ENCODE results near the gene FOXO6.

Gene FOXO6

GRCh38 chr1:41382480-41383090 is 21.4 kb downstream of the FOXO6 start:
- Histone ChIP-seq H3K9ac (no peak overlapping the region), H3K4me2 (ENCODE audit: low read length) (peak overlapping the region; percentile 63), H3K9me3 (ENCODE audit: control insufficient read depth, low read length) (no peaks in the 10 kb centered on the region), H2AFZ (no peak overlapping the region), H3K4me3 (ENCODE audit: low read depth, low read length) (peak overlapping the region; percentile 60), H3K27ac (peak overlapping the region; percentile 32), H3K36me3 (ENCODE audit: control insufficient read depth, insufficient read depth, low read length) (no peaks in the 10 kb centered on the region), H3K79me2 (no peaks in the 10 kb centered on the region), H3K4me1 (peaks cover 21% of the 10 kb centered on the region), H3K27me3 (ENCODE audit: control insufficient read depth, insufficient read depth, low read length) (no peaks in the 10 kb centered on the region)
- TF ChIP-seq, protein P1, sequence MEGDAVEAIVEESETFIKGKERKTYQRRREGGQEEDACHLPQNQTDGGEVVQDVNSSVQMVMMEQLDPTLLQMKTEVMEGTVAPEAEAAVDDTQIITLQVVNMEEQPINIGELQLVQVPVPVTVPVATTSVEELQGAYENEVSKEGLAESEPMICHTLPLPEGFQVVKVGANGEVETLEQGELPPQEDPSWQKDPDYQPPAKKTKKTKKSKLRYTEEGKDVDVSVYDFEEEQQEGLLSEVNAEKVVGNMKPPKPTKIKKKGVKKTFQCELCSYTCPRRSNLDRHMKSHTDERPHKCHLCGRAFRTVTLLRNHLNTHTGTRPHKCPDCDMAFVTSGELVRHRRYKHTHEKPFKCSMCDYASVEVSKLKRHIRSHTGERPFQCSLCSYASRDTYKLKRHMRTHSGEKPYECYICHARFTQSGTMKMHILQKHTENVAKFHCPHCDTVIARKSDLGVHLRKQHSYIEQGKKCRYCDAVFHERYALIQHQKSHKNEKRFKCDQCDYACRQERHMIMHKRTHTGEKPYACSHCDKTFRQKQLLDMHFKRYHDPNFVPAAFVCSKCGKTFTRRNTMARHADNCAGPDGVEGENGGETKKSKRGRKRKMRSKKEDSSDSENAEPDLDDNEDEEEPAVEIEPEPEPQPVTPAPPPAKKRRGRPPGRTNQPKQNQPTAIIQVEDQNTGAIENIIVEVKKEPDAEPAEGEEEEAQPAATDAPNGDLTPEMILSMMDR (IDR thresholded peaks at IDR 0.05) = no peak

GRCh38 chr1:41383094-41383852 is 22.0 kb downstream of the FOXO6 start:
- Histone ChIP-seq H3K27me3 (ENCODE audit: control insufficient read depth, insufficient read depth, low read length) (no peaks in the 10 kb centered on the region), H3K4me2 (ENCODE audit: low read length) (peak overlapping the region; percentile 63), H3K79me2 (no peaks in the 10 kb centered on the region), H3K27ac (no peak overlapping the region), H3K4me1 (peaks cover 21% of the 10 kb centered on the region), H3K4me3 (ENCODE audit: low read depth, low read length) (peak overlapping the region; percentile 60), H3K9ac (no peak overlapping the region), H3K36me3 (ENCODE audit: control insufficient read depth, insufficient read depth, low read length) (no peaks in the 10 kb centered on the region), H2AFZ (no peak overlapping the region), H3K9me3 (ENCODE audit: control insufficient read depth, low read length) (no peaks in the 10 kb centered on the region)
- TF ChIP-seq, protein P1 (IDR thresholded peaks at IDR 0.05) = no peak

GRCh38 chr1:41384579-41384978 is 23.3 kb downstream of the FOXO6 start:
- no peaks in the 10 kb centered on the region for H3K36me3 ChIP-seq (ENCODE audit: control insufficient read depth, insufficient read depth, low read length)
- H3K4me3 ChIP-seq (ENCODE audit: low read depth, low read length) = no peak overlapping the region
- no peak overlapping the region for H2AFZ ChIP-seq
- H3K27me3 ChIP-seq (ENCODE audit: control insufficient read depth, insufficient read depth, low read length) = no peaks in the 10 kb centered on the region
- no peaks in the 10 kb centered on the region for H3K9me3 ChIP-seq (ENCODE audit: control insufficient read depth, low read length)
- no peaks in the 10 kb centered on the region for H3K79me2 ChIP-seq
- H3K4me2 ChIP-seq (ENCODE audit: low read length) = no peak overlapping the region
- TF ChIP-seq, protein P1 (IDR thresholded peaks at IDR 0.05) = no peak
- peaks cover 15% of the 10 kb centered on the region for H3K4me1 ChIP-seq
- no peak overlapping the region for H3K9ac ChIP-seq
- no peak overlapping the region for H3K27ac ChIP-seq

DNA sequence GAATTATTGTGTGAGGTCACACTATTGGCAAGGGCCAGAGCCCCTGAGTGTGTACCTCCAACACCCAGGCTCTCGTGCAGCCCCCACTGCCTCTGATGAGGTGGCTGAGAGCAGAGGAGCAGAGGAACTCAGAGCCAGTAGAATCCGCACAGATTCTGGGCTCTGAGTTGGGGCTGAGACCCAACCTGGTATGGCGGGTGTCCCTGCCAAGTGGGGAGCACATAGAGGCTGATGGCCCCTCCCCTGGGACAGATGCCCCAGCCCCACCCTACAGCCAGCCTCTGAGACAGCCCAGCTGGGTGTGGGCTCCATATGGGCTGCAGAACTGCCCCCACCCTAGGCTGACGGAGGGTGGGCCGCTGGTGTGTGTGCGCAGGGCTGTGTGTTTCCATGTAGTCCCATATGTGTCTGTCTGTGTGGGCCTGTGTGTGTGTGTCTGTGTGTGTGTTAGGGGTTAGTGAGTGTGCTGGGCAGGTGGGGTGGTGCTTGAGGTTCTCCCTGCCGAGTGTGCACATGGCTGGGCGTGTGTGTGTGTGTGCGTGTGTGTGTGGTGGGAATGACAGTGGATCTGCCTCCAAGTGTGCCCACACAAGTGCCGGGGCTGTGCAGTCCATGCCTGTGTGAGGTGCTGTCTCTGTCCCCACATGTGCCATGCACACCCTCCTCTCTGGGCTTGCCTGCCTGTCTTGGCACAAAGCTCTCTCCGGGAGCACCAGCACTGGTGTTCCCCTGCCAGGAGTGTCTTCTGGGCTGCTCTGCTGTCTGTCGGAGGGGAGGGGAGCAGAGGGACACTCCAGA is 24.4 kb downstream of the FOXO6 start:
- H3K27me3 ChIP-seq (ENCODE audit: control insufficient read depth, insufficient read depth, low read length) = no peaks in the 10 kb centered on the region
- no peak overlapping the region for H2AFZ ChIP-seq
- H3K27ac ChIP-seq = no peak overlapping the region
- H3K4me2 ChIP-seq (ENCODE audit: low read length) = no peak overlapping the region
- no peaks in the 10 kb centered on the region for H3K36me3 ChIP-seq (ENCODE audit: control insufficient read depth, insufficient read depth, low read length)
- H3K4me1 ChIP-seq = peaks cover 9% of the 10 kb centered on the region
- TF ChIP-seq, protein P1 (IDR thresholded peaks at IDR 0.05) = no peak
- H3K79me2 ChIP-seq = no peaks in the 10 kb centered on the region
- no peak overlapping the region for H3K9ac ChIP-seq
- H3K9me3 ChIP-seq (ENCODE audit: control insufficient read depth, low read length) = no peaks in the 10 kb centered on the region
- no peak overlapping the region for H3K4me3 ChIP-seq (ENCODE audit: low read depth, low read length)
